GM13977 (cell line): Measurements from ENCODE around the gene IFT27.

ENCODE experiments used
- DNase-seq: peaks from one replicate; pipeline ENCODE4 v3.0.0; 2012; ENCODE audit warnings: low spot score
- CTCF ChIP-seq: IDR thresholded peaks from 2 replicates; pipeline ENCODE4 v1.5.1; 2012; ENCODE audit warnings: mild to moderate bottlenecking, control low read depth; ENCODE audit not compliant: insufficient read depth; ENCODE audit errors: extremely low read depth, missing control alignments
- in situ Hi-C: fragments of 300-500 bp; cut with MboI; formaldehyde crosslinking; loops from one replicate; pipeline ENCODE4 v1.12.0; 2022; ENCODE audit warnings: low sequenced_read_pairs, low pct_unique_long_range_greater_than_20kb, mixed read lengths, inconsistent platforms; ENCODE audit not compliant: unreplicated experiment

Gene IFT27

GRCh38 chr22:36797911-36798673, 22.2 kb upstream of the IFT27 start:
- in situ Hi-C loops = no loop called here
- TF ChIP-seq CTCF = no peak
- no peak for DNase-seq

- in situ Hi-C loops = no loop called here
- DNase-seq = no peak
- TF ChIP-seq CTCF = no peak
Observed at GRCh38 chr22:36797374-36797773, 21.5 kb upstream of the IFT27 start.

- no peak for TF ChIP-seq CTCF
- in situ Hi-C loops = no loop called here
- DNase-seq = no peak
Observed at GRCh38 chr22:36796552-36797175, 20.7 kb upstream of the IFT27 start.

- no peak for TF ChIP-seq CTCF
- in situ Hi-C loops = no loop called here
Observed at GRCh38 chr22:36795633-36796032, 19.7 kb upstream of the IFT27 start.

GRCh38 chr22:36790648-36791047, 14.7 kb upstream of the IFT27 start:
- in situ Hi-C loops = no loop called here
- DNase-seq = peak; percentile 52
- TF ChIP-seq CTCF = peak; percentile 36

More at GRCh38 chr22:36795633-36796032, 19.7 kb upstream of the IFT27 start:
- no peak for DNase-seq

GRCh38 chr22:36787204-36787988, 11.5 kb upstream of the IFT27 start:
- no peak for DNase-seq
- in situ Hi-C loops = loop anchor here (10.0 kb wide), 1 partner anchor 187 kb away; no protein-coding TSS in a partner anchor
- TF ChIP-seq CTCF = no peak
